ENCODE data around the gene OSBPL3. TPM values are rescaled to one million over a fixed set of nuclear protein-coding genes. Genes with fewer than 3 reads are reported as not detected.

Gene OSBPL3
- total and polyA plus RNA-seq, 11 donors: 1.5 to 14.3 (median 4.9) TPM

GRCh38 chr7:24903559-24903958, 76.4 kb downstream of the OSBPL3 start:
- Histone ChIP-seq H3K36me3 (no peaks in the 10 kb centered on the region), H3K27ac (no peak overlapping the region), H3K9me3 (no peaks in the 10 kb centered on the region), H3K4me1 (peaks cover 0 to 58% (median 5%) of the 10 kb centered on the region in 12 donors), H3K27me3 (no peaks in the 10 kb centered on the region), H3K4me3 (no peak overlapping the region)
- no peak for TF ChIP-seq CTCF (IDR thresholded peaks at IDR 0.05)
- TF ChIP-seq POLR2A (IDR thresholded peaks at IDR 0.05): no peak
- intact Hi-C loops (cut with DNase I): no loop called here
- no peak for ATAC-seq
- 87 to 98% (median 93%) methylated on average over 3 of the region's 3 CpGs for WGBS, 4 donors
- no peak for DNase-seq

GRCh38 chr7:24902931-24903330, 77.0 kb downstream of the OSBPL3 start:
- ATAC-seq: no peak
- H3K4me3 ChIP-seq: no peak overlapping the region
- no peaks in the 10 kb centered on the region for H3K36me3 ChIP-seq
- no peaks in the 10 kb centered on the region for H3K9me3 ChIP-seq
- DNase-seq: no peak
- intact Hi-C loops (cut with DNase I): no loop called here
- H3K4me1 ChIP-seq: peaks cover 0 to 56% (median 5%) of the 10 kb centered on the region in 12 donors
- TF ChIP-seq POLR2A (IDR thresholded peaks at IDR 0.05) (no peak), CTCF (IDR thresholded peaks at IDR 0.05) (no peak)
- H3K27ac ChIP-seq: no peak overlapping the region
- 84 to 91% (median 88%) methylated on average over 2 of the region's 2 CpGs for WGBS, 4 donors
- no peaks in the 10 kb centered on the region for H3K27me3 ChIP-seq

GRCh38 chr7:24902276-24902675, 77.7 kb downstream of the OSBPL3 start:
- Histone ChIP-seq H3K9me3 (no peaks in the 10 kb centered on the region), H3K27me3 (no peaks in the 10 kb centered on the region), H3K27ac (no peak overlapping the region), H3K36me3 (no peaks in the 10 kb centered on the region), H3K4me1 (peaks cover 0 to 53% (median 5%) of the 10 kb centered on the region in 12 donors), H3K4me3 (no peak overlapping the region)
- 60 to 86% (median 80%) methylated on average over 2 of the region's 2 CpGs for WGBS, 4 donors
- ATAC-seq (no peak), DNase-seq (no peak)
- intact Hi-C loops (cut with DNase I): no loop called here
- TF ChIP-seq CTCF (IDR thresholded peaks at IDR 0.05) (no peak), POLR2A (IDR thresholded peaks at IDR 0.05) (no peak)

GRCh38 chr7:24899905-24900304, 80.1 kb downstream of the OSBPL3 start:
- Histone ChIP-seq H3K27me3 (no peaks in the 10 kb centered on the region), H3K27ac (no peak overlapping the region), H3K36me3 (no peaks in the 10 kb centered on the region), H3K9me3 (no peaks in the 10 kb centered on the region), H3K4me1 (peaks cover 0 to 40% (median 0%) of the 10 kb centered on the region in 12 donors), H3K4me3 (no peak overlapping the region)
- DNase-seq (no peak), ATAC-seq (no peak)
- 79 to 87% (median 82%) methylated on average over 4 of the region's 4 CpGs for WGBS, 4 donors
- intact Hi-C loops (cut with DNase I): loop anchor here in 1 of 10 donors (10.0 kb wide), 1 partner anchor 175 kb away; no protein-coding TSS in a partner anchor
- TF ChIP-seq CTCF (IDR thresholded peaks at IDR 0.05): no peak
- no peak for TF ChIP-seq POLR2A (IDR thresholded peaks at IDR 0.05)

Data from heart left ventricle (tissue), 16 donors.